Stomach (tissue), 4 donors: Measurements from ENCODE around the gene KRTAP17-1.

ENCODE experiments used
- CTCF ChIP-seq, 7 experiments: fragments of 450-650 bp in 4 of 7; fragments of 200-600 bp in 3 of 7; sonication (generic) in 3 of 7; IDR thresholded peaks; one replicate each; pipeline ENCODE4 v1.5.1; 2016 to 2019; ENCODE audit warnings: antibody characterized with exemption in 7 of 7, control low read depth in 2 of 7, mild to moderate bottlenecking in 1 of 7
- EP300 ChIP-seq: sonication (generic); formaldehyde crosslinking; IDR thresholded peaks from one replicate; pipeline ENCODE4 v1.6.1; 2017; ENCODE audit warnings: antibody characterized with exemption

- TF ChIP-seq EP300 (no peak), CTCF (IDR thresholded peaks at IDR 0.05) (no peak)
Observed at GRCh38 chr17:41352597-41353366, 37.3 kb upstream of the KRTAP17-1 start.
